HepG2 (cell line): ENCODE data around the gene SIGLEC9. TPM values are rescaled to one million over a fixed set of nuclear protein-coding genes. Genes with fewer than 3 reads are reported as not detected.

Experiments
- ATAD3A ChIP-seq: sonication (generic); formaldehyde crosslinking; IDR thresholded peaks from 2 replicates; pipeline ENCODE4 v1.4.0; 2020; ENCODE audit warnings: missing genetic modification reagents
- CREM ChIP-seq, 2 experiments: sonication (generic) in 1 of 2; formaldehyde crosslinking in 1 of 2; IDR thresholded peaks; 2 replicates each; pipeline versions ENCODE4 v1.4.0 to v1.6.1; 2016 to 2020; ENCODE audit warnings: antibody characterized with exemption in 1 of 2, mild to moderate bottlenecking in 1 of 2, missing genetic modification reagents in 1 of 2
- FOXK1 ChIP-seq: sonication (generic); formaldehyde crosslinking; IDR thresholded peaks from 2 replicates; pipeline ENCODE4 v1.4.0; 2020; ENCODE audit warnings: low read depth, missing genetic modification reagents, borderline replicate concordance
- GABPB1 ChIP-seq: IDR thresholded peaks from 2 replicates; pipeline ENCODE4 v1.6.1; 2016; ENCODE audit warnings: mild to moderate bottlenecking, missing genetic modification reagents, moderate library complexity, missing compliant biosample characterization
- HDAC1 ChIP-seq: sonication (generic); formaldehyde crosslinking; IDR thresholded peaks from 2 replicates; pipeline ENCODE4 v1.5.1; 2020; ENCODE audit warnings: mild to moderate bottlenecking, missing genetic modification reagents
- HNRNPK ChIP-seq: fragments of 200-400 bp; formaldehyde crosslinking; IDR thresholded peaks from 2 replicates; pipeline ENCODE4 v1.6.1; 2018; ENCODE audit warnings: low read length, low read depth, moderate library complexity, mild to moderate bottlenecking; ENCODE audit not compliant: poor library complexity, severe bottlenecking
- MXD4 ChIP-seq: IDR thresholded peaks from 2 replicates; pipeline ENCODE4 v1.6.1; 2016; ENCODE audit warnings: mild to moderate bottlenecking, missing biosample characterization, missing genetic modification reagents
- MYC ChIP-seq: sonication (generic); formaldehyde crosslinking; IDR thresholded peaks from 2 replicates; pipeline ENCODE4 v1.9.0; 2021; ENCODE audit warnings: missing genetic modification reagents, borderline replicate concordance
- NRL ChIP-seq: sonication (generic); formaldehyde crosslinking; IDR thresholded peaks from 2 replicates; pipeline ENCODE4 v1.5.0; 2020; ENCODE audit warnings: missing genetic modification reagents, mild to moderate bottlenecking, moderate library complexity, borderline replicate concordance
- RFXANK ChIP-seq: IDR thresholded peaks from 2 replicates; pipeline ENCODE4 v1.6.1; 2016
- SALL2 ChIP-seq: sonication (generic); formaldehyde crosslinking; IDR thresholded peaks from 2 replicates; pipeline ENCODE4 v1.8.1; 2023; ENCODE audit warnings: mild to moderate bottlenecking, missing genetic modification reagents, inconsistent platforms
- SIN3A ChIP-seq: IDR thresholded peaks from 2 replicates; pipeline ENCODE4 v1.6.1; 2011; ENCODE audit warnings: low read depth, mild to moderate bottlenecking, control low read depth, low read length, borderline replicate concordance
- SOX6 ChIP-seq, 2 experiments: fragments of 450-650 bp in 1 of 2; sonication (generic) in 1 of 2; formaldehyde crosslinking in 1 of 2; IDR thresholded peaks; 2 replicates each; pipeline versions ENCODE4 v1.4.0 to v1.6.1; 2017 to 2020; ENCODE audit warnings: antibody characterized with exemption in 1 of 2, mild to moderate bottlenecking in 1 of 2, missing genetic modification reagents in 1 of 2
- USF2 ChIP-seq, 2 experiments: sonication (generic) in 1 of 2; formaldehyde crosslinking in 1 of 2; IDR thresholded peaks; 2 replicates each; pipeline versions ENCODE4 v1.5.1 to v1.6.1; 2011 to 2020; ENCODE audit warnings: borderline replicate concordance in 1 of 2, low read depth in 1 of 2, low read length in 1 of 2, mild to moderate bottlenecking in 1 of 2, missing genetic modification reagents in 1 of 2, moderate library complexity in 1 of 2
- ZNF101 ChIP-seq: sonication (generic); formaldehyde crosslinking; IDR thresholded peaks from 2 replicates; pipeline ENCODE4 v1.4.0; 2020; ENCODE audit warnings: mild to moderate bottlenecking, low read depth, missing genetic modification reagents, borderline replicate concordance
- ZNF572 ChIP-seq: sonication (generic); formaldehyde crosslinking; IDR thresholded peaks from 2 replicates; pipeline ENCODE4 v1.5.1; 2020; ENCODE audit warnings: mild to moderate bottlenecking, missing genetic modification reagents
- ZNF629 ChIP-seq: sonication (generic); formaldehyde crosslinking; conservative IDR thresholded peaks from 2 replicates; pipeline ENCODE4 v1.5.0; 2020; ENCODE audit warnings: missing genetic modification reagents
- ZNF766 ChIP-seq: sonication (generic); formaldehyde crosslinking; IDR thresholded peaks from 2 replicates; pipeline ENCODE4 v1.5.0; 2020; ENCODE audit warnings: missing genetic modification reagents, borderline replicate concordance
- ZSCAN9 ChIP-seq: IDR thresholded peaks from 2 replicates; pipeline ENCODE4 v1.6.1; 2016; ENCODE audit warnings: borderline replicate concordance
- polyA plus RNA-seq, 8 experiments: library from polyadenylated mRNA; depleted of rRNA in 3 of 8; stranded (reverse) in 7 of 8; unstranded in 1 of 8; fragments of >200 nt; fragmentation: Illumina TruSeq in 4 of 8; extraction: Trizol in 4 of 8; gene quantifications; 2 replicates each; pipeline versions ENCODE4 v1.2.1 to v1.2.3, GENCODE V29; 2011 to 2016; ENCODE audit warnings: low read depth in 4 of 8, missing spikeins in 1 of 8, mixed read lengths in 1 of 8; ENCODE audit not compliant: insufficient read depth in 1 of 8
- total RNA-seq, 5 experiments: library from RNA; depleted of rRNA; stranded (reverse); fragments of >200 nt; fragmentation: Illumina TruSeq; extraction: Trizol; gene quantifications; 2 replicates each; pipeline ENCODE4 v1.2.3, GENCODE V29; 2016; ENCODE audit warnings: low read depth in 1 of 5
- TF ChIP-seq, protein P1 (sequence below): sonication (generic); formaldehyde crosslinking; IDR thresholded peaks from 2 replicates; pipeline ENCODE4 v1.4.0; 2020; ENCODE audit warnings: missing genetic modification reagents

The SIGLEC9 gene
- total and polyA plus RNA-seq, 2 of the 13 experiments (the other 11 are each of a cell fraction or from before 2014, with no cell fraction given), result not detected

GRCh38 chr19:51108066-51108804, 16.5 kb upstream of the SIGLEC9 start, which contains the start of gene CTU1 (continued):
- TF ChIP-seq, protein P1, sequence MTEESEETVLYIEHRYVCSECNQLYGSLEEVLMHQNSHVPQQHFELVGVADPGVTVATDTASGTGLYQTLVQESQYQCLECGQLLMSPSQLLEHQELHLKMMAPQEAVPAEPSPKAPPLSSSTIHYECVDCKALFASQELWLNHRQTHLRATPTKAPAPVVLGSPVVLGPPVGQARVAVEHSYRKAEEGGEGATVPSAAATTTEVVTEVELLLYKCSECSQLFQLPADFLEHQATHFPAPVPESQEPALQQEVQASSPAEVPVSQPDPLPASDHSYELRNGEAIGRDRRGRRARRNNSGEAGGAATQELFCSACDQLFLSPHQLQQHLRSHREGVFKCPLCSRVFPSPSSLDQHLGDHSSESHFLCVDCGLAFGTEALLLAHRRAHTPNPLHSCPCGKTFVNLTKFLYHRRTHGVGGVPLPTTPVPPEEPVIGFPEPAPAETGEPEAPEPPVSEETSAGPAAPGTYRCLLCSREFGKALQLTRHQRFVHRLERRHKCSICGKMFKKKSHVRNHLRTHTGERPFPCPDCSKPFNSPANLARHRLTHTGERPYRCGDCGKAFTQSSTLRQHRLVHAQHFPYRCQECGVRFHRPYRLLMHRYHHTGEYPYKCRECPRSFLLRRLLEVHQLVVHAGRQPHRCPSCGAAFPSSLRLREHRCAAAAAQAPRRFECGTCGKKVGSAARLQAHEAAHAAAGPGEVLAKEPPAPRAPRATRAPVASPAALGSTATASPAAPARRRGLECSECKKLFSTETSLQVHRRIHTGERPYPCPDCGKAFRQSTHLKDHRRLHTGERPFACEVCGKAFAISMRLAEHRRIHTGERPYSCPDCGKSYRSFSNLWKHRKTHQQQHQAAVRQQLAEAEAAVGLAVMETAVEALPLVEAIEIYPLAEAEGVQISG, result peak; percentile 95
- 0 out of 2 replicates have a peak, but pooled peaks have one; percentile 17 for TF ChIP-seq ZNF629
- peak; percentile 99 for TF ChIP-seq GABPB1 (CRISPR knock-in tag)
- peak; percentile 92 for TF ChIP-seq FOXK1 (CRISPR knock-in tag)
- no peak for TF ChIP-seq ZNF101 (CRISPR knock-in tag)
- no peak for TF ChIP-seq NRL
- TF ChIP-seq RFXANK (CRISPR knock-in tag), result peak; percentile 94
- no peak for TF ChIP-seq USF2 (IDR thresholded peaks at IDR 0.05; ENCODE audit: low read depth, low read length)
- TF ChIP-seq USF2 (CRISPR knock-in tag; IDR thresholded peaks at IDR 0.05; ENCODE audit: borderline replicate concordance), result peak; percentile 14; the same call in 1 of the 2 replicates
- TF ChIP-seq HDAC1, result peak; percentile 74
- TF ChIP-seq SIN3A, result peak; percentile 70; the same call in 1 of the 2 replicates
- peak; percentile 79 for TF ChIP-seq MXD4
- peak; percentile 95 for TF ChIP-seq MYC (CRISPR knock-in tag)
- peak; percentile 73; the same call in 1 of the 2 replicates for TF ChIP-seq ZNF572
- peak; percentile 99 for TF ChIP-seq CREM (IDR thresholded peaks at IDR 0.05)
- TF ChIP-seq CREM (CRISPR knock-in tag; IDR thresholded peaks at IDR 0.05), result no peak
- TF ChIP-seq ATAD3A (CRISPR knock-in tag), result no peak
- TF ChIP-seq SOX6 (IDR thresholded peaks at IDR 0.05), result no peak
- TF ChIP-seq SOX6 (CRISPR knock-in tag; IDR thresholded peaks at IDR 0.05), result peak; percentile 66
- TF ChIP-seq ZSCAN9 (CRISPR knock-in tag), result no peak
- TF ChIP-seq SALL2 (CRISPR knock-in tag), result 0 out of 2 replicates have a peak, but pooled peaks have one; percentile 71
- TF ChIP-seq ZNF766 (CRISPR knock-in tag), result peak; percentile 69; the same call in 1 of the 2 replicates
- TF ChIP-seq HNRNPK, result no peak
